GM21367 (cell line): ENCODE results near the gene WRAP53.

ENCODE experiments used
- ATAC-seq: cut with Tn5 transposase; IDR thresholded peaks from one replicate; pipeline ENCODE4 v1.9.1; 2021; ENCODE audit not compliant: unreplicated experiment

WRAP53 gene

DNA sequence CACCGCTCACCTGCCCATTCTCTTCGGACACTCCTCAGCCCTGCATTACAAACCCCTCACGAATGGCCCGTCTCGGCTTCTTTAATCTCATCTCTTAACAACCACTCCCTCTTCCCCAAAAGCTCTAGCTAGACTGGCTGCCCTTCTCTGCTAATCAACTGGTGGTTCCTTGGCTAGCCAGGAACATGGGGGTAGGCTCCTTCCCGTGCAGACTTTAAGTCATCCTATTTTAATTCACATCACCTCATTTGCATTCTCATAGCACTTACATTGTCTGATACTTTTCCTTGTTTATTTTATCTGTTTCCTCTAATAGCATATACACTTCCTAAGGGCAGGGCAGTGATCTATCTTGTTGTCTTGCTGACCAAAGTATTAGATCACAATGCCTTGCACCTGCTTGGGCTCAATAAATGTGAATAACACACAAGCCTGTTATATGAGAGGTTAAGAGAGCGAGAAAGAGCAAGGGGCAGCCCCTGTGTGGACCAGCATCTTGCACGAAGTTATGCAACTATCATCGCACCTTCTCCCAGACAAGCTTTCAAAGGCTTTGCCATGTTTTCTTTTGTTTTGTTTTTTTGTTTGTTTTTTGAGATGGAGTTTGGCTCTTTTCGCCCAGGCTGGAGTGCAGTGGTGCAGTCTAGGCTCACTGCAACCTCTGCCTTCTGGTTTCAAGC, 10.7 kb upstream of the WRAP53 start:
- ATAC-seq: no peak

DNA sequence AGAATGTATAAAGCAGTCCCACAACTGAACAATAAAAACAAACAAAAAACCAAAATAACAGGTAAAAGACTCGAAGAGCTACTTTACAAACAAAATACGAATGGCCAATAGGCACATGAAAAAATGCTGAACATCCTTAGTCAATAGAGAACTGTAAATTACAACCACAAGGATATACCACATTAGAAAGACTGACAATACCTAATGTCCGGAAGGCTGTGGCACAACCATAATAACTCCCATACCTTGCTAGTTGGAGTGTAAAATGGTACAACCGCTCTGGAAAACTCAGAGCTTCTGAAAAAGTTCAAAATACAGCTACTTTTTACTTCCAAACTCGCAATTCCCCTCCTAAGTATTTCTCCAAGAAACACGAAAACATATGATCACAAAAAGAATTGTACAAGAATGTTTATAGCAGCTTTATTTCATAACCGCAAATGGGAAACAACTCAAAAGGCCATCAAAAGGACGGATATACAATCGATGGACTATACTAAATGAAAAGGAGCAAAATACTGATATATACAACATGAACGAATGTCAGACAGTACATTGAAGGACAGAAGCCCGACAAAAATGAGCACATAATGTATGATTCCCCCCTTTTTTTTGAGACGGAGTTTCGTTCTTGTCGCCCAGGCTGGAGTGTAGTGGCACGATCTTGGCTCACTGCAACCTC, 3.3 kb upstream of the WRAP53 start:
- no peak for ATAC-seq

- peak; percentile 48 for ATAC-seq
Measured at GRCh38 chr17:7685533-7686221, 2.6 kb upstream of the WRAP53 start.

DNA sequence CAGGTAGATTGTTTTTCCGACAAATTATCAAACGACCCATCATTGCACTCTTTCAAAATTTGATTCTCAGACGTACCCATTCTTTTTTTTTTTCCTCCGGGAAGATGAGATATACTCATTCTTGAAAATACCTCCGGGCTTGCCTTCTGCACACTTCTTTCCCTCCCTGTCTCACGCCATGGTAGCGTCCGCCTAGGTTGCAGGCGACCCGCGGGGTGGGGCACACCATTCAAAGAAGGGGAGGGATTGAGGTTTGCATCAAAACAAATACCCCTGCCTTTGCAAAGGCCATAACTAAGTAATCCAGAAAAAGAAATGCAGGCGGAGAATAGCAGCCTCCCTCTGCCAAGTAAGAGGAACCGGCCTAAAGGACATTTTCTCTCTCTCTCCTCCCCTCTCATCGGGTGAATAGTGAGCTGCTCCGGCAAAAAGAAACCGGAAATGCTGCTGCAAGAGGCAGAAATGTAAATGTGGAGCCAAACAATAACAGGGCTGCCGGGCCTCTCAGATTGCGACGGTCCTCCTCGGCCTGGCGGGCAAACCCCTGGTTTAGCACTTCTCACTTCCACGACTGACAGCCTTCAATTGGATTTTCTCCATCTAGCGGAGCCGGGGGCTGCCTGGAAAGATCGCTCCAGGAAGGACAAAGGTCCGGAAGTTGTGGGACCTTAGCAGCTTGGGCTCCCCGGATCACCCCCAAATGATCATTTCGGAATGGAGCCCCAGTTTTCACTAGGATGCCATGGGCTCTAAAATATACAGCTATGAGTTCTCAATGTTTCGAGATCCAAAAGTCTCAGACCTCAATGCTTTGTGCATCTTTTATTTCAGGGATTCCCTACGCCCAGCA, 1.8 kb upstream of the WRAP53 start:
- peak; percentile 27 for ATAC-seq

- ATAC-seq: no peak
Measured at GRCh38 chr17:7687072-7687907, 987 bp upstream of the WRAP53 start, which contains the start of gene TP53. TP53 (minus strand) TSS chr17:7687490; CDS start chr17:7676594, 10,896 bp downstream.

- no peak for ATAC-seq
Measured at GRCh38 chr17:7688808-7689316, 585 bp downstream of the WRAP53 start.

GRCh38 chr17:7695586-7695985, 7.3 kb downstream of the WRAP53 start:
- no peak for ATAC-seq

GRCh38 chr17:7697828-7698588, 9.7 kb downstream of the WRAP53 start:
- no peak for ATAC-seq

DNA sequence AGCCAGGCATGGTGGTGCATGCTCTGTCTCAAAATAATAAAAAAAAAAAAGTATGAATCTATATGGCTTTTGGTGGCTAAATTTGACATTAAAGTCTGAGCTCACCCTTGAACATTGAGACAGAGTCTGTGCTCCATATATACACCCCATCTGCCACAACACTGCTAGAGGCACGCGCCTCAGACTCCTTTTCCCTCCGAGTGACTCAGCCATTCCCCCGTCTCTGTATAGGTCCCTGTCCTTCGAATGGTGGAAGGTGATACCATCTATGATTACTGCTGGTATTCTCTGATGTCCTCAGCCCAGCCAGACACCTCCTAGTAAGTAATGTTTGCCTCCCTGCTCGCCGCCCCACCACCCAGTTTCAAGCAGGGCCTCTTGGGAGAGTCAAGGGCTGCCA, 12.2 kb downstream of the WRAP53 start:
- no peak for ATAC-seq

- ATAC-seq: no peak
Measured at GRCh38 chr17:7701681-7702080, 13.4 kb downstream of the WRAP53 start.

- ATAC-seq: no peak
Measured at GRCh38 chr17:7702776-7703175, 14.5 kb downstream of the WRAP53 start.

GRCh38 chr17:7703584-7704479, 15.6 kb downstream of the WRAP53 start:
- ATAC-seq: no peak

DNA sequence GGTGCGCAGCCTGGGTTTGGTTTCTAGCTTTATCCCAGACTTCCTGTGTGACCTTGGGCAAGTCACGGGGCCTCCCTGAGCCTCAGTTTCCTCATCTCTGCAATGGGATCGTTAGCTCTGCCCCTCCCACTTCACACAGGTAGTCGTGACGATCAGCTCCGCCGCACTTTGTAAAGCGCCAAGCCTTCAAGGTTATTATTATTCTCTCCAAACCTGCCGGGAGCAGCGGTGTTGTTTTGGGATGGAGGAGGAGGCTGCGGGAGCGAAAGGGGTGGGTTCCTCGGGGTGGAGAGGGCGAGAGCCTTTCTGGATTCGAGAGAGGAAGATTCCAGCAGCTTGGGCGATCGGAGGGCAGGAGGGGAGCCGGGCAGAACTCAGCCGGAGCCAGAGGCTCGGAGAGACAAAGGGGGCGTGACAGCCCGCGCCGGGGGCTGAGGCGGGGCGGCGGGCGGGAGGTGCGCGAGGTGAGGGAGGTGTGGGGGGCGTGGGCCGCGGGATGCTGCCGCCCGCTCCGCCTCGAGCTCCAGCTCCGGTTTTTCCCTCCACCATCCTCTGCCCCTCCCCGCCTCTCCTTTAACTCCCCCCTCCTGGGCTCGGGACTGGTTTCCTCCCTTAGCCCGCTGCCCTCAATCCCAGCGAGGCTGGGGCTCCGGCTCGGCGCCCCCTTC, 16.5 kb downstream of the WRAP53 start, which contains the start of gene EFNB3:
Gene EFNB3, plus strand, starts transcription at position 602 of the 668 bp plus-strand sequence. CDS start 397 bp downstream, outside the sequence.
- no peak for ATAC-seq

DNA sequence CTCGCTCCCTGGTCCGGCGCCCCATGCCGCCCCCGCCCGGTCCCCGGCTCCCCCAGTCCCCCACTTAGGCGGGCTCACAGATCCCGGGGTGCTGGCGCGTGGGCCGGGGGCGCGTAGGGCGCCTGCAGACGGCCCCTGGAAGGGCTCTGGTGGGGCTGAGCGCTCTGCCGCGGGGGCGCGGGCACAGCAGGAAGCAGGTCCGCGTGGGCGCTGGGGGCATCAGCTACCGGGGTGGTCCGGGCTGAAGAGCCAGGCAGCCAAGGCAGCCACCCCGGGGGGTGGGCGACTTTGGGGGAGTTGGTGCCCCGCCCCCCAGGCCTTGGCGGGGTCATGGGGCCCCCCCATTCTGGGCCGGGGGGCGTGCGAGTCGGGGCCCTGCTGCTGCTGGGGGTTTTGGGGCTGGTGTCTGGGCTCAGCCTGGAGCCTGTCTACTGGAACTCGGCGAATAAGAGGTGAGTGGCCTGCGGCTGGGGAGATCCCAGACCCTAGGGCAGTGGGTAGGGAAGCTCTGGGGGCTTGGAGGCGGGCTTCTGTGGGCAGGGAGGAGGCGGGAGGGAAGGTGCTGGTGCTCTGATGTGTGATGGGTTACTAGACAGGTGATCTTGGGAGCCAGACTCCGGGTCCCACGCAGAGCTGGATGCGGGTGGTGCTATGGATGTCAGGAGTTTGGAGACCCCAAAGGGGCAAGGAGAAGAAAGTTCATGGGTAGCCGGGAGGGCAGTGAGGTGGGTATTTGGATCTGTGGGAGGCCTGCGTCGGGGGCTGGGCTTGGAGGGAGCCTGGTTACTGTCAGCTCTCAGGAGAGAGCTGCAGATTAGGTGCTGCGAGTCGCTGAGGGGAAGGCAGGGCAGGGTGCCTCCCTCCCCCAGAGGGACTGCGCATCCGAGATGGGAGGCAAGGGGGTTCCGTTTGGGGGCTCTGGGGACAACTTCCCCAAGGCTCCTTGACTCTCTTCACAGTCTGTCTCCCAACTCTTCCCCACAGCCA, 17.3 kb downstream of the WRAP53 start:
- ATAC-seq: no peak

DNA sequence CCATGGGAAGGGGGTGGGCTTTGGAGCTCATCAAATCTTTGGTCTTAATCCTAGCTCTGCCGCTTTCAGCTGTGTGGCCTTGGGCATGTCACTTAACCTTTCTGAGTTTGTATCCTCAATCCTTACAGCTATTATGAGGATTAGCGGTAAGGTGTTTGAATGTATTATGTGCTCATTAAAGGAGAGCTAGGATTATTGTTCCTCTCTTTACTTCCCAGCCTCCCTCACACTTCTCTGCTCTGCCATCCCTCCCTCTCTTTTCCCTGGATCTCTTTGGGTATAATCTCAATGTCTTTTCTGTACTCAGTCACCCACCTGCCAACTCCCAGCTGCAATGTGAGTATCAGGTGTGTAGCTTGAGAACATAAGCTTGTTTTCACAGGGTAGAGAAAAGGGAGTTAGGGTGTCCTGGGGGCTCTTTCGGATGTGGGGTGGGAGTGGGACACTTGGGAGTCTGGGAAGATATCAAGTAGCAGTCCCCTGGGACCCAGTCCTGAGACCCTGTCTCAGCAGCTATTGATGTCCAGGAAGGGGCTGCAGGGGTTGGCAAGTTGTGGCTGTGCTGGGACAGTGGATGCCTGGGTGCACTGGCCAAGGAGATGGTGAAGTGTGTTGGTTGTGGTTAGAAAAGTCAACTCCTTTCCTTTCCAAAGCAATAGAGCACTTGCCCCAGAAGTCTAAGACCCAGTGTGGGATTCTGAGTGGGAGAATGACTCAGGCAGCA, 18.5 kb downstream of the WRAP53 start:
- no peak for ATAC-seq

GRCh38 chr17:7707446-7707845, 19.2 kb downstream of the WRAP53 start:
- ATAC-seq: no peak
